Stimulated activated CD8-positive, alpha-beta memory T cell treated with anti-CD3 and anti-CD28 coated beads, Interleukin-7, amount 100 ng/mL, for 1 hour (primary cell): ENCODE data around the gene NKD1.

ENCODE experiments used
- DNase-seq, 2 donors: peaks; one replicate each; pipeline ENCODE4 v3.0.0-alpha.2; 2020; ENCODE audit warnings: low read depth in 2 of 2

Gene NKD1

DNA sequence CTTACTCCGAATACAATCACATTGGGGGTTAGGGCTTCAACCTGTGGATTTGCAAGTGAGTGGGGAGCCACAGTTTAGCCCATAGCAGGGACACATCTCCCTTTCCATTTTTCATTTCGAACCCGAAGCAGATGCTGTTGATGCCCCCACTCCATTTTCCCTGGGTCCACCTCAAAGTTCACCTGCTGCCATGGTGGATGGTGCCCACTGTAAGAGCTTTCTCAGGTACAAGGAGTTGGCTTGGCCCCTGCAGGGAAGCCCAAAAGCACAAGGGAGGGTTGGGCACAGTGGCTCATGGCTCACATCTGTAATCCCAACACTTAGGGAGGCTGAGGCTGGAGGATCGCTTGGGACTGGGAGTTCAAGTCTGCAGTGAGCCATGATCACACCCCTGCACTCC is 81.1 kb downstream of the NKD1 start:
- no peak for DNase-seq

DNA sequence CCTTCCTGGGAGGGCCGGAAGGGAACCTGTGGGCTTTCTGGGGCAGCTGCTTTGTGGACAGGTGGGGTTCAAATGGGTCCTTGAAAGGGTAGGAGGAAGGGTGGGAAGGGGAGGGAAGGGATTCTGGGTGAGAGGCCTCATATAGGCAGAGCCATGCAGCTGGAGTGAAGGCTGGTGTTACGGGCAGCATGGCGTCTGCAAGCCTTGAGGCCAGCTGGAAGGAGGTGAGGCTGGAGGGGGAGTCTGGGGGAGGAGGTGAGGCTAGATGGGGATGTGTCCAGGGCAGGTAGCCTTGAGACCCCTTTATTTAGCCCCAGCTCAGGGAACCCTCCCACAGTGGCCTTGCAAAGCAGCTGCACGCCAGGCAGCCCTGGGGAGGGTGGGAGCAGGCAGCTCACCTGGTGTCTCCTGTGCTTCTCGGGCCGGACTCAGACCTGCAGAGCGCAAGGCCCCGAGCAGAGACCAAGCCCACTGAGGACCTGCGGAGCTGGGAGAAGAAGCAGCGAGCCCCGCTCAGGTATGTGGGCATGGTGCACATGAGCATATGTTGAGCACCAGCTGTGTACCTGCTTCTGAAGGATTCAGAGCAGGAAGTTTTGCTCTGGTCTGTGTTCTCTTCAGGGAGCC is 82.3 kb downstream of the NKD1 start:
- DNase-seq: no peak

- no peak for DNase-seq
Observed at GRCh38 chr16:50631249-50631984, 83.2 kb downstream of the NKD1 start.

- DNase-seq: no peak
Observed at GRCh38 chr16:50631985-50632576, 83.9 kb downstream of the NKD1 start.

DNA sequence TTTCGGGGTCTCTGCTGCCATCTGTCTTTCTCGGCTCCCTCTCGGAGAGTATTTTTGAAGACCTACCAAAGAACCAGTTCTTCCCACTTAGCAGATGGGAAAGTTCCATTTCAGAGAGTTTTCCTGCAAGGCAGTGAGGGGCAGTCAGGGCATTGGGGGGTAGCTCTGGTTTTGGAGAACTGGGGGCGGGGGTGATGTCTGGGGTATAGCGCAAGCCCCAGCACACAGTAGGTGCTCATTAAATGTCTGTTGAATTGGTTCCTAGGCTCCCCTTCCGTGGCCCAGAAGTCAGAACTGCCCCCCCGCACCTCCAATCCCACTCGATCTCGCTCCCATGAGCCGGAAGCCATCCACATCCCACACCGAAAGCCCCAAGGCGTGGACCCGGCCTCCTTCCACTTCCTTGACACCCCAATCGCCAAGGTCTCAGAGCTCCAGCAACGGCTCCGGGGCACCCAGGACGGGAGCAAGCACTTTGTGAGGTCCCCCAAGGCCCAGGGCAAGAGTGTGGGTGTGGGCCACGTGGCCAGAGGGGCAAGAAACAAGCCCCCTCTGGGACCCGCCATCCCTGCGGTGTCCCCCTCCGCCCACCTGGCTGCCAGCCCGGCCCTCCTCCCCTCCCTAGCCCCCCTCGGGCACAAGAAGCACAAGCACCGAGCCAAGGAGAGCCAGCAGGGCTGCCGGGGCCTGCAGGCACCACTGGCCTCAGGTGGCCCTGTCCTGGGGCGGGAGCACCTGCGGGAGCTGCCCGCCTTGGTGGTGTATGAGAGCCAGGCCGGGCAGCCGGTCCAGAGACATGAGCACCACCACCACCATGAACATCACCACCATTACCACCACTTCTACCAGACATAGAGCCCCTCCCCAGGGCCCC is 85.0 kb downstream of the NKD1 start:
- DNase-seq: no peak

DNA sequence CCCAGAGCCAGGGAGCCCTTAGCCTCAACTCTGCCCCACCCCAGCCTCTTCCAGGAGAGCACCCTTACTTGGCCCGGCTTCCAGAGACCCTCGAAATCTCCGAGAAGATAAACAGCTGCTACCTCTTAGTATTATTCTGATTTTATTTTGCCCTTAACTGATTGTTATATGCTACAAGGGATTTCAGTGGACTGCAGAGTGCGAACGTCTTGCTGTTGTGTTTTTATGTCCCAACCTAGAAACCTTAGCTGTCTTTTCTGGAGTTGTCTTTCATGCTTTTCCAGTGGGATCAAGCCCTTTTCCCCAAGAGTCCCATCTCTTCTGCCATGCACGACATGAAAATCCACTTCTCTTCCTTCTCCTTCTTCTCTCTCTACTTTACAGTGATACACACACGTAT is 85.9 kb downstream of the NKD1 start:
- DNase-seq: no peak

DNA sequence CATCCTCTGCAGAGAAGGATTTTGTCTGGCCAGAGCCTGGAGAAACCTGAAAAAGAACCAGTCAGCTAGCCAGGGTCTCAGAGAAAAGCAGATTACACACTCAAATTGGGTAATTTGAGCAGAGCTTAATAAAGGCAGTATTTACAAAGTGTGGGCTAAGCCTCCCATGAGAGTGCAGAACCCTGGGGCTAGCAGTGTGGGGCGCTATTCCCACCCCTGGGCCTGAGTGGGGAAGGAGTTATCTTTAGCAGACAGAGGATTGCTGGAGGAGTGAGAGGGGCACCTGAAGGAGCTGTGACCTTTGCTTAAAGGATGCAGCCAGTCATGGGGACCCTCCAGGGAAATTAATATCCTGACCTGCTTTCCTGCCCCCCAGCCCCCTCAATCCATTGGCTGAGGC is 86.8 kb downstream of the NKD1 start:
- DNase-seq: no peak

GRCh38 chr16:50635505-50636392 is 87.6 kb downstream of the NKD1 start:
- no peak for DNase-seq

DNA sequence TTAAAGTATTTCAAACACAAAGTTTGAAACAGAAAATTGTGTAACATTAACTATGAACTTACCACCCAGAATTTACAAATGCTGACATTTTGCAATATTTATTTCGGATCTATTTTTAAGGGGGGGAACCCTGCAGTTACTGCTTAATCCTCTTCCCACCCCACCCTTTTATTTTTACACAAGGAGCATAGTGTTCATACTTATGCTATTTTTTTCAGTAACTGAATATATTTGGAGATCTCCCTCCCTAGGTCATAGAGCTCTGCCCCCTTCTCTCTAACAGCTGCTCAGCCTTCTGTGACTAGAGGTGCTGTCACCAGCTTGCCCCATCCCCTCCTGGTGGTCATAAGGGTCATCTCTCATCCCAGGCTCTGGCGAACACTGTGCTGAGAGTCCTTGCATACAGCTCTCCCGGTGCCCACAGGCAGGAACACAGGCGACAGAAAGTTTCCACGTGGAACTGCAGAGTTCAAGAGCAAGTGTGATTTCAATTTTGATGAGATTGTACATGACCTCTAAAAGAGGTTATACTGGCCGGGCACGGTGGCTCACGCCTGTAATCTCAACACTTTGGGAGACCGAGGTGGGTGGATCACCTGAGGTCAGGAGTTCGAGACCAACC is 88.7 kb downstream of the NKD1 start:
- no peak for DNase-seq

GRCh38 chr16:50637716-50638602 is 89.8 kb downstream of the NKD1 start:
- no peak for DNase-seq

DNA sequence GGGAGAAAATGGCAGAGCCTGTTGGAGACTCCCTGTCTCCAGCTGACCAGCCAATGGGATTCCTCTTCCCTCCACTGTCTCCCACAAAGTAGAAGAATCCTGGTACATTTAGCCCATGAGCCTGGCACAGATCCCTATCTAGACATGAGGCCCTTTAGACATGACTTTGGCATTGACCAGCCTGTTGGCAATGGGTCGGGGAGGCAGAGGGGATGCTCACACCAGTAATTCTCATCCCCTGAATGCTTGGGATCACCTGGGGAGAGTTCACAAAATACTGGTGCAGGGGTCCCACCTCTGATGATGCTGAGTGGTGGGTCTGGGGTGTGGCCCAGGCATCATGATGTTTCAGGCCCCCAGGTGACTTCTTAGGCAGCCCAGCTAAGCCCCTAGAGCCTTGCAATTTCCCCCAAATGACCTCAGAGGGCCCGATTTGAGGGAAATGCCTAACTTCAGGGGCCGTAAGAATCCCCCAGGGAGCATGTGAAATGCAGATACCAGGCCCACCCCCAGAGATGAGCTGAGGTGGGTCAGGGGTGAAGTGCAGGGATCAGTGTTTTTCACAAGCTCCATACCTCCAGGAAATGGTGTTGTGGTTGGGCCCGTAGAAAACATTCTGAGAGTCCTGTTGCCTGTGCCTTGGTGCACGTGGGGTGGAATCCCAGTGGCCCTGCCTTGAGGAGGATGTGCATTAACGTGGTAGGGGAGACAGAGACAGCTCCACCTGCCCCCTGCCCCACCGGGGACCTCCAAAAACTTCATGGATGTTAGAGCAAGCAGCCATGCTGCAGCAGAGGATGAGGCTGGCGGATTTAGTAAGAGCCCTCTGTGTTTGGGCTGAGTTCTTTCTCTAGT is 90.8 kb downstream of the NKD1 start:
- DNase-seq: no peak

- DNase-seq: no peak
Observed at GRCh38 chr16:50640391-50640790, 92.2 kb downstream of the NKD1 start.

- no peak for DNase-seq
Observed at GRCh38 chr16:50640919-50641817, 93.0 kb downstream of the NKD1 start.

DNA sequence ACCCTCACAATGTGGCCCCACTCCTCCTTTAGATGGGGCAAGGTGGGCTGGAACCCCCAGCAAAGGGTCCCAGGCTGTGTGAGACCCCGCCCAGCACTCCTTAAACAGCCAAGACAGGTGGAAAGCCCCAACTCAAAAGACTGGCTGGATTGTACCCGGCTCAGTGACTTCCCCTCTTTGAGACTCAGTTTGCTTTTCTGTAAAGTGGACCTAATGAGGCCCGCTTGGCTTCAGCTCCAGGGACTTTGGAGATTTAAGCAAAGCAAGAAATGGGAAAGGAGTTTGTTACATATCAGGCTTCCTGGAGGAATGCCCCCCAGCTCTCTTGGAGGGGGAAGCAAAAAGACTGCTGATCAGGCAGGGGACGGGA is 93.6 kb downstream of the NKD1 start:
- no peak for DNase-seq

DNA sequence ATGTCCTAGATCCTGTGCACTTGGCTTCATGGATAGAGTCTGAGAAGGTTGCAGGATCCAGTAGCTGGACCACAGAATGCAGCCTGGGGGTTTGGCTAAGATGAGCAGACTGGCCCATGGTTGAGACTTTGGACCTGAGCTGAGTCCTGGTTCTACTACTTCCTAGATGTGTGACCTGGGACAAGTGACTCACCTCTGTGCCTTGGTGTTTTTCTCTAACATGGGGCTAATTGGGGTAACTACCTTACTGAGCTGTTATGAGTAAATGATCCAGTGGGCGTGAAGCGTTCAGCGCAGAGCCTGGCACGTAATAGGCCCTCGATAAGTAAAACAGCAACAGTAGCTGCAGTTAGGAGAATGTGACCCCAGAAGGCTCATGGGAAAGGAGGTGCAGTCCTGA is 94.2 kb downstream of the NKD1 start:
- DNase-seq: no peak

GRCh38 chr16:50643192-50643591 is 95.0 kb downstream of the NKD1 start:
- DNase-seq: no peak

DNA sequence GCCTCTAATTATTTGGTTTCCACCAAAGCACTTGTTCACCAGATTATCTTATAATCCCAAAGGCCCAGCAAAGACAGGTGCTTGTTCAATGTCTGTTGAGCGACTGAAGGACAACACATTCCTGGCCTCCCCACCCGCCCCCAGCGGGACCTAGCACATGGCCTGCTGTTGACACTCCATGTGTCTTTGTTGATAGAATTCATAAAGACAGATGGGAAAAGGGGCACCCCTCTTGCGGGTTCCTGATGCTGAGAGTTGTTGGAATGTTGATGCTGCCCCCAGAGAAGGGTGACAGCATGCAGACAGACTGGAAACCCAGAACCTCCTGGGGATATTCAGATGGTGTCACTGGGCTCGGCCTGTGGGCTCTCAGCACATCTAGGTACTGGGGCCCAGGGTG is 96.0 kb downstream of the NKD1 start:
- DNase-seq: no peak

GRCh38 chr16:50644729-50645128 is 96.5 kb downstream of the NKD1 start:
- no peak for DNase-seq
